NB4 (cell line): ENCODE measurements around the gene MAEL.

Experiments used
- CTCF ChIP-seq: IDR thresholded peaks from one replicate; pipeline ENCODE4 v1.5.1; 2012; ENCODE audit warnings: low read depth, low read length
- MYC ChIP-seq: IDR thresholded peaks from 2 replicates; pipeline ENCODE4 v1.6.1; 2011; ENCODE audit warnings: low read depth, low read length

GRCh38 chr1:166980818-166981217 is 8.3 kb upstream of the MAEL start:
- TF ChIP-seq CTCF: no peak
- no peak for TF ChIP-seq MYC
